ENCODE data around the gene MAST3. TPM values are rescaled to one million over a fixed set of nuclear protein-coding genes. Genes with fewer than 3 reads are reported as not detected.

The MAST3 gene
- total and polyA plus RNA-seq, 2 of the 13 experiments (the other 11 are each of a cell fraction or from before 2014, with no cell fraction given): 4.1 to 4.6 TPM

DNA sequence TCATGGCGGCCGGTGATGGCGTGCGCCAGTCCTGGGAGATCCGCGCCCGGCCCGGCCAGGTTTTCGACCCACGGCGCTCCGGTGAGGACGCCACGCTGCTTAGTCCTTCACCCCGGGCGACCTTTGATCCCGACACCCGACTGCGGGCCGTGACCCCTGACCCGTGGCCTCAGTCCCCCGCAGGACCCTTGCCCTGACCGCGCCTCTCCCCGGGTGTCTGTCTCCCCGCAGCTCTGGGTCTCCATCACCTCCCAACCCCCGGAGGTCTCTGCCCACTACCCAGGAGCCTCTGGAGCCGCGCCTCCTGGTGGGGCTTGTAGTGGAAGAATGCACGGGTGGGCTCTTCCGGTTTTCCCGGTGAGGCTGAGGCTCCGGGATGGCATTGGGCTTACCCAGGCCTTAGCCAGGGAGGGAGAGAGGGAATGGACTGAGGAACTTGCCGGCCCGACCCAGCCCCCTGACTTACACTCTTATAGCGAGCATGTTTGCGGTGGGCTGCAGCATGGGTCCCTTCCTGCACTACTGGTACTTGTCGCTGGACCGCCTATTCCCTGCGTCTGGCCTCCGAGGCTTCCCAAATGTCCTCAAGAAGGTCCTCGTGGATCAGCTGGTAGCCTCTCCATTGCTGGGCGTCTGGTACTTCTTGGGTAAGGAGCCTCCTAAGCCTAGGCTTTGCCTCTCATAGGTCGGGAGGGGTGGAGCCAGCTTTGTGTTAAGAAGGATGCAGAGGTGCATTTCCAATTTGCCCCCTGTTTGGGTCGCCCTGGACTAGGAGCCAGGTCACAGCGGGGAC, 96.0 kb downstream of the MAST3 start (continued):
- TF ChIP-seq, protein P1, sequence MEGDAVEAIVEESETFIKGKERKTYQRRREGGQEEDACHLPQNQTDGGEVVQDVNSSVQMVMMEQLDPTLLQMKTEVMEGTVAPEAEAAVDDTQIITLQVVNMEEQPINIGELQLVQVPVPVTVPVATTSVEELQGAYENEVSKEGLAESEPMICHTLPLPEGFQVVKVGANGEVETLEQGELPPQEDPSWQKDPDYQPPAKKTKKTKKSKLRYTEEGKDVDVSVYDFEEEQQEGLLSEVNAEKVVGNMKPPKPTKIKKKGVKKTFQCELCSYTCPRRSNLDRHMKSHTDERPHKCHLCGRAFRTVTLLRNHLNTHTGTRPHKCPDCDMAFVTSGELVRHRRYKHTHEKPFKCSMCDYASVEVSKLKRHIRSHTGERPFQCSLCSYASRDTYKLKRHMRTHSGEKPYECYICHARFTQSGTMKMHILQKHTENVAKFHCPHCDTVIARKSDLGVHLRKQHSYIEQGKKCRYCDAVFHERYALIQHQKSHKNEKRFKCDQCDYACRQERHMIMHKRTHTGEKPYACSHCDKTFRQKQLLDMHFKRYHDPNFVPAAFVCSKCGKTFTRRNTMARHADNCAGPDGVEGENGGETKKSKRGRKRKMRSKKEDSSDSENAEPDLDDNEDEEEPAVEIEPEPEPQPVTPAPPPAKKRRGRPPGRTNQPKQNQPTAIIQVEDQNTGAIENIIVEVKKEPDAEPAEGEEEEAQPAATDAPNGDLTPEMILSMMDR (CRISPR knock-in tag; IDR thresholded peaks at IDR 0.05): 0 out of 2 replicates have a peak, but pooled peaks have one; percentile 20
- peak; percentile 56; the same call in 1 of the 2 replicates for TF ChIP-seq RXRA (CRISPR knock-in tag; IDR thresholded peaks at IDR 0.05)
- peak in 1 of 2 experiments; percentile 14; a peak in 2 of 4 replicates for TF ChIP-seq NR2F1 (CRISPR knock-in tag; IDR thresholded peaks at IDR 0.05)
- TF ChIP-seq ATF7-NPFF (CRISPR knock-in tag; IDR thresholded peaks at IDR 0.05; ENCODE audit: low read depth): peak; percentile 50; the same call in 1 of the 2 replicates
- no peak for TF ChIP-seq ZNF205 (CRISPR knock-in tag; IDR thresholded peaks at IDR 0.05)
- TF ChIP-seq, protein P2, sequence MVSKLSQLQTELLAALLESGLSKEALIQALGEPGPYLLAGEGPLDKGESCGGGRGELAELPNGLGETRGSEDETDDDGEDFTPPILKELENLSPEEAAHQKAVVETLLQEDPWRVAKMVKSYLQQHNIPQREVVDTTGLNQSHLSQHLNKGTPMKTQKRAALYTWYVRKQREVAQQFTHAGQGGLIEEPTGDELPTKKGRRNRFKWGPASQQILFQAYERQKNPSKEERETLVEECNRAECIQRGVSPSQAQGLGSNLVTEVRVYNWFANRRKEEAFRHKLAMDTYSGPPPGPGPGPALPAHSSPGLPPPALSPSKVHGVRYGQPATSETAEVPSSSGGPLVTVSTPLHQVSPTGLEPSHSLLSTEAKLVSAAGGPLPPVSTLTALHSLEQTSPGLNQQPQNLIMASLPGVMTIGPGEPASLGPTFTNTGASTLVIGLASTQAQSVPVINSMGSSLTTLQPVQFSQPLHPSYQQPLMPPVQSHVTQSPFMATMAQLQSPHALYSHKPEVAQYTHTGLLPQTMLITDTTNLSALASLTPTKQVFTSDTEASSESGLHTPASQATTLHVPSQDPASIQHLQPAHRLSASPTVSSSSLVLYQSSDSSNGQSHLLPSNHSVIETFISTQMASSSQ (IDR thresholded peaks at IDR 0.05; ENCODE audit: low read depth): no peak
- TF ChIP-seq, protein P2 (CRISPR knock-in tag; IDR thresholded peaks at IDR 0.05; ENCODE audit: borderline replicate concordance): peak; percentile 35; the same call in 1 of the 2 replicates
- TF ChIP-seq, protein P3, sequence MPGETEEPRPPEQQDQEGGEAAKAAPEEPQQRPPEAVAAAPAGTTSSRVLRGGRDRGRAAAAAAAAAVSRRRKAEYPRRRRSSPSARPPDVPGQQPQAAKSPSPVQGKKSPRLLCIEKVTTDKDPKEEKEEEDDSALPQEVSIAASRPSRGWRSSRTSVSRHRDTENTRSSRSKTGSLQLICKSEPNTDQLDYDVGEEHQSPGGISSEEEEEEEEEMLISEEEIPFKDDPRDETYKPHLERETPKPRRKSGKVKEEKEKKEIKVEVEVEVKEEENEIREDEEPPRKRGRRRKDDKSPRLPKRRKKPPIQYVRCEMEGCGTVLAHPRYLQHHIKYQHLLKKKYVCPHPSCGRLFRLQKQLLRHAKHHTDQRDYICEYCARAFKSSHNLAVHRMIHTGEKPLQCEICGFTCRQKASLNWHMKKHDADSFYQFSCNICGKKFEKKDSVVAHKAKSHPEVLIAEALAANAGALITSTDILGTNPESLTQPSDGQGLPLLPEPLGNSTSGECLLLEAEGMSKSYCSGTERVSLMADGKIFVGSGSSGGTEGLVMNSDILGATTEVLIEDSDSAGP (CRISPR knock-in tag; IDR thresholded peaks at IDR 0.05; ENCODE audit: borderline replicate concordance): peak; percentile 32; the same call in 1 of the 2 replicates
- TF ChIP-seq ZNF746 (CRISPR knock-in tag; IDR thresholded peaks at IDR 0.05): 0 out of 2 replicates have a peak, but pooled peaks have one; percentile 34
- TF ChIP-seq SNAPC2 (CRISPR knock-in tag; IDR thresholded peaks at IDR 0.05): 0 out of 2 replicates have a peak, but pooled peaks have one; percentile 20
- no peak for TF ChIP-seq SOX6 (IDR thresholded peaks at IDR 0.05)
- 0 out of 2 replicates have a peak, but pooled peaks have one; percentile 31 for TF ChIP-seq SOX6 (CRISPR knock-in tag; IDR thresholded peaks at IDR 0.05)
- peak; percentile 84 for TF ChIP-seq NR2C2 (CRISPR knock-in tag; IDR thresholded peaks at IDR 0.05; ENCODE audit: borderline replicate concordance)
- no peak for TF ChIP-seq IRX3 (CRISPR knock-in tag; IDR thresholded peaks at IDR 0.05; ENCODE audit: borderline replicate concordance, low read depth)
- TF ChIP-seq HDAC1 (CRISPR knock-in tag; IDR thresholded peaks at IDR 0.05): peak; percentile 45

Measured in HepG2 (cell line).